GM12878 (cell line): ENCODE results near the gene ARHGAP45. TPM values are rescaled to one million over a fixed set of nuclear protein-coding genes. Genes with fewer than 3 reads are reported as not detected.

ENCODE experiments used
- ATAC-seq: fragments of 200-7000 bp; cut with Tn5 transposase; 3 replicates; pipeline ENCODE4 v1.9.1; 2020; ENCODE audit warnings: mild to moderate bottlenecking, moderate library complexity
- BruUV-seq: library from RNA; stranded (reverse); fragments of 400-500 nt; replicated peaks from 2 replicates; lab custom pipeline; 2021; lab: Mats Ljungman, UMichigan
- CTCF ChIA-PET: fragments of 300-600 bp; sonication (Branson Sonifier 250); formaldehyde crosslinking; extraction: SDS; loops from one replicate; lab custom pipeline; 2021; ENCODE audit warnings: inconsistent platforms; lab: Yijun Ruan, JAX
- POLR2A ChIA-PET: fragments of 350-600 bp; formaldehyde crosslinking; extraction: SDS; loops from one replicate; lab custom pipeline; 2021; ENCODE audit warnings: inconsistent platforms; lab: Charles Lee
- RAD21 ChIA-PET: fragments of 300-600 bp; sonication (Branson Sonifier 250); formaldehyde crosslinking; loops from one replicate; lab custom pipeline; 2023; ENCODE audit warnings: antibody characterized with exemption; ENCODE audit not compliant: unreplicated experiment; lab: Charles Lee
- SMC1A ChIA-PET: fragments of 300-600 bp; sonication (Branson Sonifier 250); formaldehyde crosslinking; loops from one replicate; lab custom pipeline; 2023; ENCODE audit not compliant: unreplicated experiment, uncharacterized antibody; lab: Charles Lee
- DNase-seq: peaks from one replicate; pipeline ENCODE4 v3.0.0-alpha.2; 2011; ENCODE audit warnings: low read depth, low spot score
- FAIRE-seq: peaks from 3 replicates; lab custom pipeline; 2011; peaks lifted over from hg19 to GRCh38; lab: Jason Lieb, UNC
- H2AFZ ChIP-seq: 2 replicates; pipeline ENCODE4 v1.6.0; 2011; ENCODE audit warnings: low read depth, low read length, control low read depth; ENCODE audit not compliant: control insufficient read depth
- H3K27ac ChIP-seq: 2 replicates; pipeline ENCODE4 v1.5.1; 2011; ENCODE audit warnings: control low read depth; ENCODE audit not compliant: control insufficient read depth, insufficient read depth
- H3K27me3 ChIP-seq, 2 experiments: replicated peaks in 1 of 2; 2 replicates each; pipeline versions ENCODE4 v1.6.0 to v1.6.1; 2011; ENCODE audit warnings: low read length in 1 of 2; ENCODE audit not compliant: control insufficient read depth in 2 of 2, insufficient read depth in 2 of 2
- H3K36me3 ChIP-seq, 2 experiments: 2 replicates each; pipeline ENCODE4 v1.5.1; 2011; ENCODE audit warnings: low read length in 1 of 2; ENCODE audit not compliant: control insufficient read depth in 2 of 2, insufficient read depth in 2 of 2
- H3K4me1 ChIP-seq: 2 replicates; pipeline ENCODE4 v1.6.1; 2011; ENCODE audit warnings: mild to moderate bottlenecking, low read length, moderate library complexity, mixed read lengths; ENCODE audit not compliant: control insufficient read depth, insufficient read depth
- H3K4me2 ChIP-seq: 2 replicates; pipeline ENCODE4 v1.6.0; 2011; ENCODE audit warnings: control low read depth; ENCODE audit not compliant: control insufficient read depth, insufficient read depth
- H3K4me3 ChIP-seq: fragments of 200-600 bp; sonication (generic); 2 replicates; pipeline ENCODE4 v1.5.1; 2016
- H3K79me2 ChIP-seq: 2 replicates; pipeline ENCODE4 v1.6.0; 2011; ENCODE audit warnings: low read length; ENCODE audit not compliant: control insufficient read depth, insufficient read depth
- H3K9ac ChIP-seq: 2 replicates; pipeline ENCODE4 v1.8.0; 2011; ENCODE audit warnings: low read length, control low read depth, mixed read lengths; ENCODE audit not compliant: control insufficient read depth, insufficient read depth
- H3K9me3 ChIP-seq: replicated peaks from 3 replicates; pipeline ENCODE4 v1.5.1; 2011; ENCODE audit warnings: mild to moderate bottlenecking, low read length; ENCODE audit not compliant: control insufficient read depth, insufficient read depth
- H4K20me1 ChIP-seq: 2 replicates; pipeline ENCODE4 v1.6.0; 2011; ENCODE audit not compliant: control insufficient read depth, insufficient read depth
- HDAC2 ChIP-seq: fragments of 200-600 bp; sonication (generic); IDR thresholded peaks from 2 replicates; pipeline ENCODE4 v1.6.1; 2017
- NR2C1 ChIP-seq: fragments of 450-650 bp; IDR thresholded peaks from 2 replicates; pipeline ENCODE4 v1.6.1; 2017; ENCODE audit warnings: antibody characterized with exemption, mild to moderate bottlenecking, moderate library complexity
- PKNOX1 ChIP-seq: fragments of 450-650 bp; IDR thresholded peaks from 2 replicates; pipeline ENCODE4 v1.6.1; 2016; ENCODE audit warnings: mild to moderate bottlenecking
- RBBP5 ChIP-seq: fragments of 200-600 bp; sonication (generic); conservative IDR thresholded peaks from 2 replicates; pipeline ENCODE4 v1.6.1; 2016
- SMARCA5 ChIP-seq: fragments of 450-650 bp; IDR thresholded peaks from 2 replicates; pipeline ENCODE4 v1.6.1; 2017; ENCODE audit warnings: mild to moderate bottlenecking
- ZNF384 ChIP-seq: IDR thresholded peaks from 2 replicates; pipeline ENCODE4 v1.6.1; 2012; ENCODE audit warnings: low read depth, mild to moderate bottlenecking, low read length, improper control_type of control experiment, borderline replicate concordance
- WGBS: methylation state at CpG from one replicate; pipeline ENCODE4 v1.1.6; 2016; ENCODE audit warnings: low lambda C conversion rate; ENCODE audit not compliant: insufficient replicate concordance, insufficient coverage; ENCODE audit errors: missing lambda C conversion rate; 5-methylcytosine and 5-hydroxymethylcytosine counted together
- in situ Hi-C: fragments of 300-500 bp; cut with MboI; formaldehyde crosslinking; loops from 9 replicates; pipeline ENCODE4 v1.14.3; 2018; ENCODE audit warnings: mixed read lengths
- intact Hi-C: fragments of 100-400 bp; cut with micrococcal nuclease; formaldehyde crosslinking; loops from one replicate; pipeline ENCODE4 v1.14.2; 2022; ENCODE audit not compliant: unreplicated experiment
- polyA plus RNA-seq, 11 experiments: library from polyadenylated mRNA; depleted of rRNA in 4 of 11; unstranded in 6 of 11; stranded (reverse) in 5 of 11; fragments of >200 nt; fragmentation: Nextera tagmentation in 4 of 11; fragmentation: Illumina TruSeq in 1 of 11; extraction: Ambion mirVana in 4 of 11; extraction: Trizol in 1 of 11; gene quantifications; 1 replicate in 1 of 11; 2 replicates in 10 of 11; pipeline versions ENCODE4 v1.2.1 to v1.2.3, GENCODE V29; 2011 to 2016; ENCODE audit warnings: inconsistent platforms in 2 of 11, missing spikeins in 2 of 11, low read depth in 1 of 11
- total RNA-seq, 4 experiments: library from RNA; depleted of rRNA in 3 of 4; stranded (reverse); fragments of >200 nt in 3 of 4; fragmentation: Illumina TruSeq in 1 of 4; extraction: Trizol in 1 of 4; gene quantifications; 2 replicates each; pipeline versions ENCODE4 v1.2.1 to v1.2.3, GENCODE V29; 2013 to 2021
- TF ChIP-seq, protein P1 (sequence below): IDR thresholded peaks from 2 replicates; pipeline ENCODE4 v1.6.1; 2011; ENCODE audit warnings: borderline replicate concordance, low read depth, mild to moderate bottlenecking, moderate library complexity, low read length; ENCODE audit not compliant: insufficient read depth, poor library complexity, severe bottlenecking
- TF ChIP-seq, protein P2 (sequence below): fragments of 150-350 bp; IDR thresholded peaks from 2 replicates; pipeline ENCODE4 v1.6.1; 2016; ENCODE audit warnings: low read depth, low read length

ARHGAP45 gene
- total and polyA plus RNA-seq, 10 of the 15 experiments (the other 5 are each of a cell fraction or from before 2014, with no cell fraction given): 1.4 to 151 (median 59.9) TPM

- no peak for DNase-seq
- Histone ChIP-seq H3K4me3 (peak overlapping the region; percentile 34; the same call in 1 of the 2 replicates), H3K4me1 (peaks cover 38% of the 10 kb centered on the region), H4K20me1 (no peaks in the 10 kb centered on the region), H3K27me3 (no peaks in the 10 kb centered on the region), H3K27ac (peak overlapping the region; percentile 78), H3K36me3 (peaks cover 7 to 11% of the 10 kb centered on the region in 2 experiments), H3K4me2 (peak overlapping the region; percentile 73), H3K9me3 (no peaks in the 10 kb centered on the region; the same call in 2 of the 3 replicates), H3K9ac (peak overlapping the region; percentile 42; the same call in 1 of the 2 replicates), H3K79me2 (peaks cover 3% of the 10 kb centered on the region; the same call in 1 of the 2 replicates), H2AFZ (no peak overlapping the region)
- WGBS: 6% methylated on average over 22 of the region's 22 CpGs
- TF ChIP-seq RBBP5: no peak
- TF ChIP-seq SMARCA5: peak; percentile 54; the same call in 1 of the 2 replicates
- TF ChIP-seq, protein P1, sequence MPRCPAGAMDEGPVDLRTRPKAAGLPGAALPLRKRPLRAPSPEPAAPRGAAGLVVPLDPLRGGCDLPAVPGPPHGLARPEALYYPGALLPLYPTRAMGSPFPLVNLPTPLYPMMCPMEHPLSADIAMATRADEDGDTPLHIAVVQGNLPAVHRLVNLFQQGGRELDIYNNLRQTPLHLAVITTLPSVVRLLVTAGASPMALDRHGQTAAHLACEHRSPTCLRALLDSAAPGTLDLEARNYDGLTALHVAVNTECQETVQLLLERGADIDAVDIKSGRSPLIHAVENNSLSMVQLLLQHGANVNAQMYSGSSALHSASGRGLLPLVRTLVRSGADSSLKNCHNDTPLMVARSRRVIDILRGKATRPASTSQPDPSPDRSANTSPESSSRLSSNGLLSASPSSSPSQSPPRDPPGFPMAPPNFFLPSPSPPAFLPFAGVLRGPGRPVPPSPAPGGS: peak; percentile 45
- TF ChIP-seq, protein P2, sequence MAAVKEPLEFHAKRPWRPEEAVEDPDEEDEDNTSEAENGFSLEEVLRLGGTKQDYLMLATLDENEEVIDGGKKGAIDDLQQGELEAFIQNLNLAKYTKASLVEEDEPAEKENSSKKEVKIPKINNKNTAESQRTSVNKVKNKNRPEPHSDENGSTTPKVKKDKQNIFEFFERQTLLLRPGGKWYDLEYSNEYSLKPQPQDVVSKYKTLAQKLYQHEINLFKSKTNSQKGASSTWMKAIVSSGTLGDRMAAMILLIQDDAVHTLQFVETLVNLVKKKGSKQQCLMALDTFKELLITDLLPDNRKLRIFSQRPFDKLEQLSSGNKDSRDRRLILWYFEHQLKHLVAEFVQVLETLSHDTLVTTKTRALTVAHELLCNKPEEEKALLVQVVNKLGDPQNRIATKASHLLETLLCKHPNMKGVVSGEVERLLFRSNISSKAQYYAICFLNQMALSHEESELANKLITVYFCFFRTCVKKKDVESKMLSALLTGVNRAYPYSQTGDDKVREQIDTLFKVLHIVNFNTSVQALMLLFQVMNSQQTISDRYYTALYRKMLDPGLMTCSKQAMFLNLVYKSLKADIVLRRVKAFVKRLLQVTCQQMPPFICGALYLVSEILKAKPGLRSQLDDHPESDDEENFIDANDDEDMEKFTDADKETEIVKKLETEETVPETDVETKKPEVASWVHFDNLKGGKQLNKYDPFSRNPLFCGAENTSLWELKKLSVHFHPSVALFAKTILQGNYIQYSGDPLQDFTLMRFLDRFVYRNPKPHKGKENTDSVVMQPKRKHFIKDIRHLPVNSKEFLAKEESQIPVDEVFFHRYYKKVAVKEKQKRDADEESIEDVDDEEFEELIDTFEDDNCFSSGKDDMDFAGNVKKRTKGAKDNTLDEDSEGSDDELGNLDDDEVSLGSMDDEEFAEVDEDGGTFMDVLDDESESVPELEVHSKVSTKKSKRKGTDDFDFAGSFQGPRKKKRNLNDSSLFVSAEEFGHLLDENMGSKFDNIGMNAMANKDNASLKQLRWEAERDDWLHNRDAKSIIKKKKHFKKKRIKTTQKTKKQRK: no peak
- no peak for TF ChIP-seq NR2C1
- TF ChIP-seq PKNOX1: peak; percentile 90
- TF ChIP-seq ZNF384: 0 out of 2 replicates have a peak, but pooled peaks have one; percentile 32
- no peak for TF ChIP-seq HDAC2
- no peak for FAIRE-seq
- ATAC-seq: peak; percentile 1
- in situ Hi-C loops: no loop called here
- ChIA-PET POLR2A (interaction anchor here (0.6 to 6.3 kb wide), 7 partner anchors 11 to 115 kb away, joined by 3 to 83 read pairs (median 8); partner anchors contain the start of genes ARHGAP45 and CNN2), RAD21 (interaction anchor here (0.7 to 4.5 kb wide), 3 partner anchors 10 to 30 kb away, joined by 3 to 39 read pairs (median 8); partner anchors contain the start of genes ARHGAP45 and CNN2), SMC1A (interaction anchor here (0.9 to 5.9 kb wide), 3 partner anchors 9 to 65 kb away, joined by 3 to 22 read pairs (median 4); partner anchors contain the start of gene WDR18), CTCF (interaction anchor here (0.6 to 1.8 kb wide), 3 partner anchors 10 to 207 kb away, joined by 4 to 11 read pairs (median 4); no protein-coding TSS in a partner anchor)
- intact Hi-C loops: no loop called here
- BruUV-seq: no TSS peak
Observed at GRCh38 chr19:1037621-1038064, 29.3 kb upstream of the ARHGAP45 start.
